ENCODE measurements around the gene CCNA2.

DNA sequence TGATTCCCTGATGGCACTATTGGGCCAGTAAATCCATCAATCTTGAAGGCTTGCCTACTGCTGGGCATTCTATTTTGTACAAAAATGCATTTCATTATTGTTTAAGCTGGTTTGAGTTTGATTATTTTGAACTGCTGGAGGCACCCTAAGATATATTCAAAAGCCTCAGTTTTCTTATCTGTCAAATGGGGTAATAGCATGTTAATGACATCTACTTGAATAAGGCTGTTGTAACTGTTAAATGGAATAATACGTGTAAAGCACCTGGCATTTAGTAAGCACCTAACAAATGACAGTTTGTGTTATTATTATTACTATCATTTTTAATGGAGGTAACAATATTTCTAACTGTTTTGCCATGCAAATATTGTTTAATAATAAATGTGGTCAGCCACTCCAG, 51.8 kb downstream of the CCNA2 start:
- TF ChIP-seq, protein P1, sequence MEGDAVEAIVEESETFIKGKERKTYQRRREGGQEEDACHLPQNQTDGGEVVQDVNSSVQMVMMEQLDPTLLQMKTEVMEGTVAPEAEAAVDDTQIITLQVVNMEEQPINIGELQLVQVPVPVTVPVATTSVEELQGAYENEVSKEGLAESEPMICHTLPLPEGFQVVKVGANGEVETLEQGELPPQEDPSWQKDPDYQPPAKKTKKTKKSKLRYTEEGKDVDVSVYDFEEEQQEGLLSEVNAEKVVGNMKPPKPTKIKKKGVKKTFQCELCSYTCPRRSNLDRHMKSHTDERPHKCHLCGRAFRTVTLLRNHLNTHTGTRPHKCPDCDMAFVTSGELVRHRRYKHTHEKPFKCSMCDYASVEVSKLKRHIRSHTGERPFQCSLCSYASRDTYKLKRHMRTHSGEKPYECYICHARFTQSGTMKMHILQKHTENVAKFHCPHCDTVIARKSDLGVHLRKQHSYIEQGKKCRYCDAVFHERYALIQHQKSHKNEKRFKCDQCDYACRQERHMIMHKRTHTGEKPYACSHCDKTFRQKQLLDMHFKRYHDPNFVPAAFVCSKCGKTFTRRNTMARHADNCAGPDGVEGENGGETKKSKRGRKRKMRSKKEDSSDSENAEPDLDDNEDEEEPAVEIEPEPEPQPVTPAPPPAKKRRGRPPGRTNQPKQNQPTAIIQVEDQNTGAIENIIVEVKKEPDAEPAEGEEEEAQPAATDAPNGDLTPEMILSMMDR (conservative IDR thresholded peaks at IDR 0.05; ENCODE audit: low read depth, low read length) = no peak
- no peak for TF ChIP-seq EZH2 (IDR thresholded peaks at IDR 0.05; ENCODE audit: borderline replicate concordance, low read depth, low read length, poor library complexity, severe bottlenecking)

Measured in A673 (cell line).